ENCODE results near the gene TRAF3. TPM values are rescaled to one million over a fixed set of nuclear protein-coding genes. Genes with fewer than 3 reads are reported as not detected.

TRAF3 gene
- total and polyA plus RNA-seq, 4 donors, result 2.1 to 12.0 (median 5.2) TPM

- Histone ChIP-seq H3K9ac (ENCODE audit: low read depth in 1 of 2, low read length in 2 of 2) (no peak overlapping the region), H3K36me3 (ENCODE audit: control insufficient read depth in 4 of 4, insufficient read depth in 3 of 4, low read depth in 1 of 4, low read length in 3 of 4) (no peaks in the 10 kb centered on the region), H3K27ac (ENCODE audit: low read depth in 1 of 2, low read length in 2 of 2) (no peak overlapping the region), H3K9me3 (ENCODE audit: control insufficient read depth in 4 of 4, low read length in 3 of 4) (no peaks in the 10 kb centered on the region), H3K27me3 (ENCODE audit: control insufficient read depth in 4 of 4, insufficient read depth in 4 of 4, low read length in 3 of 4) (no peaks in the 10 kb centered on the region), H3K4me3 (ENCODE audit: low read depth in 1 of 3, low read length in 3 of 3) (no peak overlapping the region), H3K4me1 (ENCODE audit: control insufficient read depth in 4 of 4, insufficient read depth in 4 of 4, low read length in 3 of 4) (peaks cover 2 to 10% (median 7%) of the 10 kb centered on the region in 4 donors)
- no peak for DNase-seq (ENCODE audit: low spot score)
- 84% methylated on average over 8 of the region's 8 CpGs for WGBS
- TF ChIP-seq RAD21 (IDR thresholded peaks at IDR 0.05) (no peak), ZBTB33 (IDR thresholded peaks at IDR 0.05) (no peak), SP1 (IDR thresholded peaks at IDR 0.05) (no peak), EGR1 (IDR thresholded peaks at IDR 0.05; ENCODE audit: low read depth in 2 of 2) (no peak), FOXA2 (IDR thresholded peaks at IDR 0.05) (no peak), CTCF (IDR thresholded peaks at IDR 0.05; ENCODE audit: low read depth, low read length, missing input control) (no peak), RXRA (IDR thresholded peaks at IDR 0.05) (no peak), NR2F2 (IDR thresholded peaks at IDR 0.05) (no peak), YY1 (IDR thresholded peaks at IDR 0.05) (no peak), FOXA1 (IDR thresholded peaks at IDR 0.05) (no peak), TAF1 (conservative IDR thresholded peaks at IDR 0.05) (no peak), HNF4G (IDR thresholded peaks at IDR 0.05) (no peak), ATF3 (IDR thresholded peaks at IDR 0.05) (no peak), REST (IDR thresholded peaks at IDR 0.05) (no peak), GABPA (IDR thresholded peaks at IDR 0.05 in 1 of 2, conservative IDR thresholded peaks at IDR 0.05 in 1 of 2) (no peak), HNF4A (conservative IDR thresholded peaks at IDR 0.05) (no peak)
These were observed 19.5 kb downstream of the TRAF3 start for GRCh38 chr14:102796661-102797190.

- no peak for DNase-seq (ENCODE audit: low spot score)
- no peak overlapping the region for H3K9ac ChIP-seq (ENCODE audit: low read depth in 1 of 2, low read length in 2 of 2)
- H3K27ac ChIP-seq (ENCODE audit: low read depth in 1 of 2, low read length in 2 of 2), result no peak overlapping the region
- no peaks in the 10 kb centered on the region for H3K9me3 ChIP-seq (ENCODE audit: control insufficient read depth in 4 of 4, low read length in 3 of 4)
- WGBS, result 93% methylated on average over 2 of the region's 2 CpGs
- H3K4me3 ChIP-seq (ENCODE audit: low read depth in 1 of 3, low read length in 3 of 3), result no peak overlapping the region
- H3K4me1 ChIP-seq (ENCODE audit: control insufficient read depth in 4 of 4, insufficient read depth in 4 of 4, low read length in 3 of 4), result peaks cover 2 to 10% (median 7%) of the 10 kb centered on the region in 4 donors
- no peaks in the 10 kb centered on the region for H3K36me3 ChIP-seq (ENCODE audit: control insufficient read depth in 4 of 4, insufficient read depth in 3 of 4, low read depth in 1 of 4, low read length in 3 of 4)
- H3K27me3 ChIP-seq (ENCODE audit: control insufficient read depth in 4 of 4, insufficient read depth in 4 of 4, low read length in 3 of 4), result no peaks in the 10 kb centered on the region
- TF ChIP-seq JUND (IDR thresholded peaks at IDR 0.05) (no peak), HNF4G (IDR thresholded peaks at IDR 0.05) (no peak), RXRA (IDR thresholded peaks at IDR 0.05) (no peak), MAX (IDR thresholded peaks at IDR 0.05) (no peak), FOXA1 (IDR thresholded peaks at IDR 0.05) (no peak), FOXA2 (IDR thresholded peaks at IDR 0.05) (no peak), NR2F2 (IDR thresholded peaks at IDR 0.05) (no peak), YY1 (IDR thresholded peaks at IDR 0.05) (no peak), TAF1 (conservative IDR thresholded peaks at IDR 0.05) (no peak), REST (IDR thresholded peaks at IDR 0.05) (no peak), ATF3 (IDR thresholded peaks at IDR 0.05) (no peak), RAD21 (IDR thresholded peaks at IDR 0.05) (no peak), HNF4A (conservative IDR thresholded peaks at IDR 0.05) (no peak)
These were observed 21.7 kb downstream of the TRAF3 start for GRCh38 chr14:102798926-102799325.

All from liver (tissue), 9 donors.